ENCODE data around the gene MRPS27. TPM values are rescaled to one million over a fixed set of nuclear protein-coding genes. Genes with fewer than 3 reads are reported as not detected.

The MRPS27 gene
- total and polyA plus RNA-seq, 2 of the 13 experiments (the other 11 are each of a cell fraction or from before 2014, with no cell fraction given): 71.8 to 115 TPM

DNA sequence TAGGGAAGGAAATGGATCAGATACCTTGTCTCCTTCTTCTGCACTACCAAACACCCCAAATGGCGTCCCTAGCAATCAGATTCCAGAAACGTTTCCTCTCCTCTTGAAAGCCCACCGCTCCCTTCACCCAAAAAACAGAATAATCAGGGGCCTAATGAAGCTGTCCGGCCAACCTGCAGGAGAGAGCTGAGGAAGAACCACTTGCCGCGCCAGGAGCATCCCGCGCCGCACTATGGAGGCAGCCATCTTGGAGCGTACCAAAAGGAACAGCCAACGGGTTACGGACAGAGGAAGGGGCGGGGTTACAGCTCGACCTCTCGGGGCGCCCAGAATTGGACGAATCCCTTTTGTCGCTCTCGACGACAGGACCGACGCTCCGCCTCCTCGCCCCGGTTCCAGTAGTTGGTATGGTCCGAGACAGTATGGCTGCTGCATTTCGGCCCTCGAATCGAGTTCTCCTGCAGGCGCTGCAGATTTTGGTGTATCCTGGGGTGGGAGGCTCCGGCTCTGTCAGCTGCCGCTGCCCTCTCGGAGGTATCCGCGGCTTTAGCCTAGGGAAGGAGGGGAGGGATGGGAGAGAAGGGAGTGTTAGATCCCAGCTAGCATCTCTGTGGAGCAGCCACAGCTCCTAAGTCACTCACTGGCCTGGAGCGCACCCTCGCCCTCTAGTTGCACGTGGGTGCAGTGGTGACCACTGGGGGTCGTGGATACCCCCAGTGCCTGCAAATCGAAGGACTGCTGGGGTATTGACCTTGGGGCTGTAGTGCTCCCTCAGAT is at the start of gene MRPS27, which contains the start of gene PTCD2 (continued):
- TF ChIP-seq, protein P1, sequence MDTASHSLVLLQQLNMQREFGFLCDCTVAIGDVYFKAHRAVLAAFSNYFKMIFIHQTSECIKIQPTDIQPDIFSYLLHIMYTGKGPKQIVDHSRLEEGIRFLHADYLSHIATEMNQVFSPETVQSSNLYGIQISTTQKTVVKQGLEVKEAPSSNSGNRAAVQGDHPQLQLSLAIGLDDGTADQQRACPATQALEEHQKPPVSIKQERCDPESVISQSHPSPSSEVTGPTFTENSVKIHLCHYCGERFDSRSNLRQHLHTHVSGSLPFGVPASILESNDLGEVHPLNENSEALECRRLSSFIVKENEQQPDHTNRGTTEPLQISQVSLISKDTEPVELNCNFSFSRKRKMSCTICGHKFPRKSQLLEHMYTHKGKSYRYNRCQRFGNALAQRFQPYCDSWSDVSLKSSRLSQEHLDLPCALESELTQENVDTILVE (CRISPR knock-in tag; IDR thresholded peaks at IDR 0.05): no peak; the same call in 1 of the 2 replicates
- TF ChIP-seq FOXK2 (IDR thresholded peaks at IDR 0.05) (peak; percentile 81), ZSCAN30 (CRISPR knock-in tag; IDR thresholded peaks at IDR 0.05) (no peak), HDAC1 (CRISPR knock-in tag; IDR thresholded peaks at IDR 0.05) (peak; percentile 81), TRIM24 (CRISPR knock-in tag; IDR thresholded peaks at IDR 0.05) (no peak), ZNF30 (CRISPR knock-in tag; IDR thresholded peaks at IDR 0.05) (peak; percentile 10; the same call in 1 of the 2 replicates), ZFP36 (IDR thresholded peaks at IDR 0.05; ENCODE audit: borderline replicate concordance, low read depth, low read length, partially characterized antibody) (no peak), ZNF510 (CRISPR knock-in tag; IDR thresholded peaks at IDR 0.05; ENCODE audit: low read depth) (peak; percentile 89; the same call in 1 of the 2 replicates), SRSF1 (optimal IDR thresholded peaks at IDR 0.05; ENCODE audit: low read depth, low read length) (no peak), MYNN (CRISPR knock-in tag; IDR thresholded peaks at IDR 0.05; ENCODE audit: low read depth) (no peak), ZNF891 (CRISPR knock-in tag; IDR thresholded peaks at IDR 0.05) (0 out of 2 replicates have a peak, but pooled peaks have one; percentile 48)
- TF ChIP-seq, protein P2, sequence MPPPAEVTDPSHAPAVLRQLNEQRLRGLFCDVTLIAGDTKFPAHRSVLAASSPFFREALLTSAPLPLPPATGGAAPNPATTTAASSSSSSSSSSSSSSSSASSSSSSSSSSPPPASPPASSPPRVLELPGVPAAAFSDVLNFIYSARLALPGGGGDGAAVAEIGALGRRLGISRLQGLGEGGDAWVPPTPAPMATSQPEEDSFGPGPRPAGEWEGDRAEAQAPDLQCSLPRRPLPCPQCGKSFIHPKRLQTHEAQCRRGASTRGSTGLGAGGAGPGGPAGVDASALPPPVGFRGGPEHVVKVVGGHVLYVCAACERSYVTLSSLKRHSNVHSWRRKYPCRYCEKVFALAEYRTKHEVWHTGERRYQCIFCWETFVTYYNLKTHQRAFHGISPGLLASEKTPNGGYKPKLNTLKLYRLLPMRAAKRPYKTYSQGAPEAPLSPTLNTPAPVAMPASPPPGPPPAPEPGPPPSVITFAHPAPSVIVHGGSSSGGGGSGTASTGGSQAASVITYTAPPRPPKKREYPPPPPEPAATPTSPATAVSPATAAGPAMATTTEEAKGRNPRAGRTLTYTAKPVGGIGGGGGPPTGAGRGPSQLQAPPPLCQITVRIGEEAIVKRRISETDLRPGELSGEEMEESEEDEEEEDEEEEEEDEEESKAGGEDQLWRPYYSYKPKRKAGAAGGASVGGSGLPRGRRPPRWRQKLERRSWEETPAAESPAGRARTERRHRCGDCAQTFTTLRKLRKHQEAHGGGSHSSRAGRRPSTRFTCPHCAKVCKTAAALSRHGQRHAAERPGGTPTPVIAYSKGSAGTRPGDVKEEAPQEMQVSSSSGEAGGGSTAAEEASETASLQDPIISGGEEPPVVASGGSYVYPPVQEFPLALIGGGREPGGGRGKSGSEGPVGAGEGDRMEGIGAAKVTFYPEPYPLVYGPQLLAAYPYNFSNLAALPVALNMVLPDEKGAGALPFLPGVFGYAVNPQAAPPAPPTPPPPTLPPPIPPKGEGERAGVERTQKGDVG (CRISPR knock-in tag; IDR thresholded peaks at IDR 0.05; ENCODE audit: borderline replicate concordance): no peak
- TF ChIP-seq, protein P3, sequence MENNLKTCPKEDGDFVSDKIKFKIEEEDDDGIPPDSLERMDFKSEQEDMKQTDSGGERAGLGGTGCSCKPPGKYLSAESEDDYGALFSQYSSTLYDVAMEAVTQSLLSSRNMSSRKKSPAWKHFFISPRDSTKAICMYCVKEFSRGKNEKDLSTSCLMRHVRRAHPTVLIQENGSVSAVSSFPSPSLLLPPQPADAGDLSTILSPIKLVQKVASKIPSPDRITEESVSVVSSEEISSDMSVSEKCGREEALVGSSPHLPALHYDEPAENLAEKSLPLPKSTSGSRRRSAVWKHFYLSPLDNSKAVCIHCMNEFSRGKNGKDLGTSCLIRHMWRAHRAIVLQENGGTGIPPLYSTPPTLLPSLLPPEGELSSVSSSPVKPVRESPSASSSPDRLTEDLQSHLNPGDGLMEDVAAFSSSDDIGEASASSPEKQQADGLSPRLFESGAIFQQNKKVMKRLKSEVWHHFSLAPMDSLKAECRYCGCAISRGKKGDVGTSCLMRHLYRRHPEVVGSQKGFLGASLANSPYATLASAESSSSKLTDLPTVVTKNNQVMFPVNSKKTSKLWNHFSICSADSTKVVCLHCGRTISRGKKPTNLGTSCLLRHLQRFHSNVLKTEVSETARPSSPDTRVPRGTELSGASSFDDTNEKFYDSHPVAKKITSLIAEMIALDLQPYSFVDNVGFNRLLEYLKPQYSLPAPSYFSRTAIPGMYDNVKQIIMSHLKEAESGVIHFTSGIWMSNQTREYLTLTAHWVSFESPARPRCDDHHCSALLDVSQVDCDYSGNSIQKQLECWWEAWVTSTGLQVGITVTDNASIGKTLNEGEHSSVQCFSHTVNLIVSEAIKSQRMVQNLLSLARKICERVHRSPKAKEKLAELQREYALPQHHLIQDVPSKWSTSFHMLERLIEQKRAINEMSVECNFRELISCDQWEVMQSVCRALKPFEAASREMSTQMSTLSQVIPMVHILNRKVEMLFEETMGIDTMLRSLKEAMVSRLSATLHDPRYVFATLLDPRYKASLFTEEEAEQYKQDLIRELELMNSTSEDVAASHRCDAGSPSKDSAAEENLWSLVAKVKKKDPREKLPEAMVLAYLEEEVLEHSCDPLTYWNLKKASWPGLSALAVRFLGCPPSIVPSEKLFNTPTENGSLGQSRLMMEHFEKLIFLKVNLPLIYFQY (CRISPR knock-in tag; IDR thresholded peaks at IDR 0.05; ENCODE audit: borderline replicate concordance): no peak
- TF ChIP-seq, protein P4, sequence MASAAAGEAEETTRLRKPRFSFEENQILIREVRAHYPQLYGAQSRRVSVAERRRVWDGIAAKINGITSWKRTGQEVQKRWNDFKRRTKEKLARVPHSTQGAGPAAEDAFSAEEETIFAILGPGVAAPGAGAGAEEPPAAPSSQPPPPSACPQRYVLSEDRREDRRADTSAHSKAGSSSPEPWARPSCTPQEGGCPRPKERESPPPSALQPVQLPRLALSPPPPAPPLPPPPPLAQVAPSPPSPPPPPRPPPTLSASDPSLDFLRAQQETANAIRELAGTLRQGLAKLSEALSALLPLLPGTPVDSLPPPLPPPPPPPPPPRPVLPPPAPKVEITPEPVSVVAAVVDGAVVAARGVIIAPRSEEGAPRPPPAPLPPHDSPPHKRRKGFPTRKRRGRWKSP (CRISPR knock-in tag; IDR thresholded peaks at IDR 0.05): no peak
- TF ChIP-seq, protein P5, sequence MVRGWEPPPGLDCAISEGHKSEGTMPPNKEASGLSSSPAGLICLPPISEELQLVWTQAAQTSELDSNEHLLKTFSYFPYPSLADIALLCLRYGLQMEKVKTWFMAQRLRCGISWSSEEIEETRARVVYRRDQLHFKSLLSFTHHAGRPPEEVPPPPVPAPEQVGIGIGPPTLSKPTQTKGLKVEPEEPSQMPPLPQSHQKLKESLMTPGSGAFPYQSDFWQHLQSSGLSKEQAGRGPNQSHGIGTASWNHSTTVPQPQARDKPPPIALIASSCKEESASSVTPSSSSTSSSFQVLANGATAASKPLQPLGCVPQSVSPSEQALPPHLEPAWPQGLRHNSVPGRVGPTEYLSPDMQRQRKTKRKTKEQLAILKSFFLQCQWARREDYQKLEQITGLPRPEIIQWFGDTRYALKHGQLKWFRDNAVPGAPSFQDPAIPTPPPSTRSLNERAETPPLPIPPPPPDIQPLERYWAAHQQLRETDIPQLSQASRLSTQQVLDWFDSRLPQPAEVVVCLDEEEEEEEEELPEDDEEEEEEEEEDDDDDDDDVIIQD (CRISPR knock-in tag; IDR thresholded peaks at IDR 0.05; ENCODE audit: low read depth): peak; percentile 93
- TF ChIP-seq, protein P6, sequence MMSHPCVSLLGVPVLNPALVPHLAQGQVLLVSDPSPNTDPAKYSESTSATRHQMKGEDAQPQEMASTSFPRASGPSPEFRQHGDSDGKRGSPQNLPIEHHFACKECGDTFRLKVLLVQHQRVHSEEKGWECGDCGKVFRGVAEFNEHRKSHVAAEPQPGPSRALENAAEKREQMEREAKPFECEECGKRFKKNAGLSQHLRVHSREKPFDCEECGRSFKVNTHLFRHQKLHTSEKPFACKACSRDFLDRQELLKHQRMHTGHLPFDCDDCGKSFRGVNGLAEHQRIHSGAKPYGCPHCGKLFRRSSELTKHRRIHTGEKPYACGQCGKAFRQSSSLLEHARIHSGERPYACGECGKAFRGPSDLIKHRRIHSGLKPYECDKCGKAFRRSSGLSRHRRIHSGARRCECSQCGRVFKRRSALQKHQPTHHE (CRISPR knock-in tag; IDR thresholded peaks at IDR 0.05; ENCODE audit: borderline replicate concordance): no peak; the same call in 1 of the 2 replicates

Data from HepG2 (cell line).